ENCODE results near the gene FCSK.

Gene FCSK

DNA sequence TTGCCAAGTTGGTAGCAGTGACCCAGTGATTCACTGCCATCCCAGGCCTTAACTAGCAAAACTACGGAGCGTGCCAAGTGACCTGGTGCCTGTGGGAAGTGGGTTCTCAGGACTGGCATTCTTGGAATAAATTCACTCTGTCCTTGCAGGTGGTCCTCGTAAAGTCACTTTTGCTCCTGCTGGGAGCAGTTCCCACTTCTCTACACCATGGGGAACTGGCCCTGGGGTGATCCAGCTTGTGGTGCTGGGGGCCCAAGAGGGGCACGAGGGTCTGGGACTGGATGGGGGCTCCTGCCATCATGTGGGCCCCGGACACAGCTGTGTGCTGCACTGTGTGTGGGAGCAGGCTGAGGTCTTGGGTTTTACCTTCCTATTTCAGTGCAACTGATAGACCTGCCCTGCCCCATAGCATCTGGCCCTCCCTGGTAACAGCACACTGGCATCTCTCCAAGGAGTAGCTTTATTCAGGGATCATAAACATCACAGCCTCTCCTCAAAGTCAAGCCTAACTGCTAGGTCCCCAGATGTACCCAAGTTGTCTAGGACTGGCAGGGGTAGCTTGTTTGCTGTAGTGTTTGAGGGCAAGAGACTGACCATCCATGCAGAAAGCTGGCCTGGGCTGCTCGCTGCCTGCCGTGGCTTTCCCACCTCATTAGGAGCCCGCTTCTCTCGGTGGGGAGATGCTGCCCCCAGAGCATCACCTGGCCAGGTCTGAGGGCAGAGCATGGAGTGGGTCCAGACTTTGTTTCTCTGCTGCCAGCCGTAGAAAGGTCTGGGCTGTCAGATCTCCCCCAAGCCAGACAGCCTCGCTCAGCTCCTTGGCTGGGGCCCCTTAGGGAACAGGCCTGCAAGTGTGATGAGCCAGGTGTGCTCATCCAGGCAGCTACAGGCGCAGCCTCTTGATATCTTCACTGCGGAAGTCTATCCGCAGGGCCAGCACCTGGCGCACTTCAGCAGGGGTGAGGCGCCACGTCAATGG, 26.0 kb downstream of the FCSK start:
- DNase-seq (ENCODE audit: low spot score), result no peak

DNA sequence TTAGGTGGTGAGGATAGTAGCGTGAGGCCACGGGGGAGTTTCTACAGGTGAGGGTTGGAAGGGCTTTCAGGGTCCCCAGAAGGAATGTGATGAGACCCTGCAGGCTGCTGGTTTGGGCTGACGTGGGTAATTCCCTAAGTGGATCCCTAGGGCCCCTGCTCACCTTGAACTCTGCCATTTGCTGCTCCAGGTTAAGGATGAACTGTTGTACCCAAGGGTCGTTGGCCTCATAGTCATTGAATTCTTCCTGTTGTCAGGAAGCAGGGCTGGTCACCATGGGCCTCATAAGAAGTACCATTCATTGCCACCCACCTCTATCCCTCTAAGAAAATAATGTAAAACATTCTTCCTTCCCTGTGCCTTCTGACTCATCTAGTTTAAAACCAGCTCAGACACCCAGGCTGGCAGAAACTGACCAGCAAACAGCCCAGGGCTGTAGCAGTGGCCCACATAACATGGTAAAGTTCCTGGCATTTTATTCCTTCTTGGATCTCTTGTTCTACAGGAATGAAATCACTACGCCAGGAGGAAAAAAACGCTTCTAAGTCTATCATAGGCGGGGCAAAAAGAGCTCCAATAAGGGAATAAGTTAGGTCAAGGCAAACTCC, 27.6 kb downstream of the FCSK start:
- peak; percentile 61 for DNase-seq (ENCODE audit: low spot score)

DNA sequence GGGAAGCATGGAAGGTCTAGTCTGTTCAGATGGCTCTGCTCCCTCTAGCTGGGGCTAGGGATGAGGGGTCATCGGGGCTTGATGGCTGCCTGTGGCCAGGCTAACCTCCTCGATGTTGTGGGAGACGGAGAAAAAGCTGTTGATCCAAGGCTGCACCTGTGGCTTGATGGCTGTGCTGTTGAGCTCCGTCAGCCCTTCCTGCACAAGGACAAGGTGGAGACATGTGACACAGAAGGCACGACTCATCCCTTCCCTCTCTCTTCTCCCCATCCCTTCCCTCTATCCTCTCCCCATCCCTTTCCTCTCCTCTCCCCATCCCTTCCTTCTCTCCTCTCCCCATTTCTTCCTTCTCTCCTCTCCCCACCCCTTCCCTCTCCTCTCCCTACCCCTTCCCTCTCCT, 28.2 kb downstream of the FCSK start:
- DNase-seq (ENCODE audit: low spot score), result no peak

DNA sequence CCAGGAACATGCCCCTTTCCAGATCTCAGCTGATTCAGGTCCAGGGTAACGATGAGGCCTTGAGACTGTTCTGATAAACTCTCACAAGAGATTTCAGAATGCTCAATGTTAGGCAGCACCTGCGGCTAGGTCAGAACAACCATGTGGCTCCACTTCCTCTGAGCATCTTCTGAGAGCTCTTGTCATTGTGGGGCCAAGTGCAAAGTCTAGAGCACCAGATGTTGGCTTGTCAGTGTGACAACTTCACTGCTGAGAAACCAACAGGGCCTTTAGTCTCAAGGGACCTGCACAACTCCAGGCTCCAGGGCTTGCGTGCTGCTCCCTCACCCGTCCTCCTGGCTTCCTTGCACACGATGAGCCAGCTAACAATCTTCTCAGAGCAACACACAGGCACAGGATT, 29.0 kb downstream of the FCSK start:
- no peak for DNase-seq (ENCODE audit: low spot score)

DNA sequence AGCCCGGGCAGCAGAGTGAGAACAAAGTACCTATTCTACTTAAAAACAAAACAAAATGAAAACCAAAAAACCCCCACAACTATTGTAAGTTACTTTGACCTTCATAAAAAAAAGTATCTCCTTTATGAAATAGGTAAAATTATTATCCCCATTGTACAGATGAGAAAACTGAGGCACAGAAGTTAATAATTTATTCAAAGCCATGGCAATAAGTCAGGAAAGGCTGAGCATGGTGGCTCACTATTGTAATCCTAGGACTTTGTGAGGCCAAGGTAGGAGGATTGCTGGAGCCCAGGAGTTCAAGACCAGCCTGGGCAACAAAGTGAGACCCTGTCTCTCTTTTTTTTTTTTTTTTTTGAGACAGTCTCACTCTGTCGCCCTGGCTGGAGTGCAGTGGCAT, 30.5 kb downstream of the FCSK start:
- no peak for DNase-seq (ENCODE audit: low spot score)

DNA sequence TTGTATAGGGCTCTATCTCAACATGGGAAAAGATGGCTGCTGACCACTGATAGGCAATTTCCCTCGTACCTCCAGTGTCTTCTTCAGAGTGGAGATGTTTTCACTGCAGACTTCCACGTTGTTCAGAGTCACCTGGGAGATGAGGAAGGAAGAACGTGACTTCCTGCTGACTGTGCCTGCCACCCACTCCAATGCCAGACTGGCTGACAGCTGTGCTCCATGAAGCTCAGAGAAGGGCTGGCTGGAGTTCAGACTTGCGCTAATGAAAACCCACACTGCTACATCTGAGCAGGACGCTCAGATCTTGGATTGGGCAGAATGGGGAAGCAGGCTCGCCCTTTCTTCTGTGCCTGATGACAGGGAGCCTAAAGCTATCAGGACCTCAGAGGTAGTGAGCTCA, 35.9 kb downstream of the FCSK start:
- no peak for DNase-seq (ENCODE audit: low spot score)

DNA sequence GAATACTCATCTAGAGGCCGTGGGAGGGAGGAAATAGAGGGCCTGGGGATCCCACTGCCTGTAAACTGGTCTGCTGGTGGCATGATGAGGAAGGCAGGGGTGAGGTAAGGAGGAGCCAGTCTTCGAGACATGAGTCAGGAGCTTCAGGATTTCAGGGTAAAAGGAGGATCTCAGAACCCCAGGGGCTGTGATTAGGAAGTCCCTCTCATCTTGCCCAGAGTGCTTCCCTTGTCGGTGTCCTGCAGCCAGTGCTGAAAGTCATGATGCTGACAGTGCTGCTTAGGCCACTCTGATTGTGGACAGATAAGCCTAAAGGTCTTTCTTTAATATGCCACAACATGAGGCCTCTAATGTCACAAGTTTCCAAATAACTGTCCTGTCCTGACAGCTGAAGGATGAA, 39.4 kb downstream of the FCSK start:
- DNase-seq (ENCODE audit: low spot score), result no peak

DNA sequence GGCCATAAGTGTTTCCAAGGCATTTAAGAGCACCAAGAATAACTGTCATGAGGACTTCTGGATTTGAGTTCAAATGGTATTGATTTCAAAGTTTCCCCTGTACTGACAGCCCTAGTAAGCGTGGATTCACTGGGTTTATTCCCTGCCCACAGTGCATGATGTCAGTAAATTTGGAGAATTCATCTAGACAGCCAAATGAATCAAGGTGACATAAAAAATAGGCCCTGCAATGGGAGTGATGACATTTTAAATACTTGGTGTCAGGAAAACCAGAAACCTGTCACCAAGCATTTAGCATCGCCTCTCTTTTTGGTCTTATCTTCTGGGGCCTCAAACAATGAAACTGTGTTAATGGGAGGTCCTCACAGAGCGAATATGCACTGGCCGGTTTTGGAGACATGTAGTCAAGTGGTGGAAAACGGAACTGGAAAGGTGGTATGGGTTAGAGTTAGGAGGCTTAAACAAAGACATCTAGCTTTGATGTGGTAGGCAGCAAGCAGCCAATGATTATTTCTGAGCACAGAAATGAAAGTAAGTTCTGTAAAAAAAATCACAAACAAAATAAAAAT, 39.9 kb downstream of the FCSK start:
- no peak for DNase-seq (ENCODE audit: low spot score)

DNA sequence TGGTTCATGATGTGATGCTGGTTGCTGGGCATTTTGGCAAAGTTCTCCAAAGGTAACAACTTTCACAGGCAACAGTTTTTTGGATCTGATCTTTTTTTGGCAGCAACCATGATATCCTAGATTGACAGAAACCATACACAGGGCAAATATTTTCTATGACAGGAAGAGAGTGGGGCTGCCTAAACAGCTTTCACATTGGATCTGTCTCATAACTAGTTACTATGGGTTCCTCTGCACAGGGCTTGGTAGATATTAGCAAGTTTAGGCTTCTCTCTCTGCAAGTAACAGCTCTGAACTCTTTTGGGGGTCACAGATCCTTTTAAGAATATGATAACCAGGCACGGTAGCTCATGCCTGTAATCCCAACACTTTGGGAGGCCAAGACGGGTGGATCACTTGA, 40.4 kb downstream of the FCSK start:
- DNase-seq (ENCODE audit: low spot score), result no peak

DNA sequence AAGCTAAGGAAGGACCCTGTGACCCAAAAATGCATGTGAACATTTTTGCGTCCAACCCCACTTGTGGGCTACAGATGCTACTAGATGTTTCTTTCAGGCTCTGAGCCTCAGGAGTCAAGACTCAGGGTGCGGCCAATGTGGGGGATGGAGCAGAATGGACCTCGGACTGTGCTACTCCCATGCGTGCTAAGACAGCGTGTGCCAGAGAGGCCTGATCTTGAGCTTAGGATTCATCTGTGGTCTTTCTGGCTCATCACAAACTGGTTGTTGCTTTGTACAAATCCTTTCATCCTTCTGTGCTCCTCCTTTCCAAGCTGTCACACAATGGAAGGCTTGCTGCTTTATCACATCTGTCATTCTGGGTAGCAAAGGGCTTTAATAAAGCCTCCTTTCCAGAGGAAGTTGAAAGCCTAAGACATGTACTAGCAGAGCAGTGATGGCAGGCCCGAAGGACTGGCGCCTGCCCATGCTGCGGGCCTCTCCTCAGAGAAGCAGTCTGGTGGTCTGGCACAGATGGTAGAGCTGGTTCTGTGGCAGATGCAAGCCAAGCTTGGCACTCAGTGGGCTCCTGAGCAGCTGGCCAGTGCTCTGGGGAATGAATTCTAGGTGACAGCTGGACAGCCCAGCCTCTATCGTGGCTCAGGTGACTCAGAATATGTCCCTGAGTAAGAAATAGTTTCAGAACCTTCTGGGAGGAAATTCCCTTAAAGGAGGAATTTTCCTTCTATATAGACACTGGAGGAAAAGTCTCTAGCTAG, 41.2 kb downstream of the FCSK start:
- no peak for DNase-seq (ENCODE audit: low spot score)

DNA sequence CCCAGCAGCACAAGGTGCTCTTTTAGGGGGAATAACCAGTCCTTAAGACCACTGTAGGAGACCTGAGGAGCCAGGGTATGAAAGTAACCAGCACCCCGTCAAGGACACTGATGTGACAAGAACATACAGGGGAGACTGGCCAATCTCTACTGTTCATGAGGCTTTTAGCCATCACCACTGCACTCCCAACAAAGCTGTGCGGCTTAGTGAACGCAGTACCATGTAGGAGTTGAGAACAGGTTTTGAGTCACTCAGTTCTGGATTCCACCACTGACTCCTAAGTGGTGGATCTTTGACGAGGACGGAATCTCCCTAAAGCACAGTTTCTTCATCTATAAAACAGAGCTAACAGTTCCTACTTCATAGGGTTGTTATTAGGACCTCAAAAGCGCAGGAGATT, 42.1 kb downstream of the FCSK start:
- DNase-seq (ENCODE audit: low spot score), result no peak

DNA sequence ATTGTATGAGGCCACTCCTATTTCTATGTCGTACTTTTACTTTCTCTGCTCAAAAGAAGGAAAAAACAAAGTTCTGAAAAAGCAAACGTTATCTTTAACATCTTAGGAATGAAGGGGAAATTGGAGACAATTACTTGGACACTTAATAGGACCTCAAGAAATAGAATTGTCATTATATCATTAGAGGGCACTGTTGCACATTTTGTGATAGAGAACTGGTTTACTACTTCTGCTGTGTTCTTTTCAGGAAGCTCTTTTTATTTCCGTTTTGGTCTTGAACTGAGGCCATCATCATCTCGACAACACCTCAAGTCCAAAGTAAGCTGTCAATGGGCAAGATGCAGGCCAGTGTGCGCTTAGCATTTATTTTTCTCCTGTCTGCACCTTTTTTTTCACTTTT, 54.4 kb downstream of the FCSK start:
- DNase-seq (ENCODE audit: low spot score), result no peak

DNA sequence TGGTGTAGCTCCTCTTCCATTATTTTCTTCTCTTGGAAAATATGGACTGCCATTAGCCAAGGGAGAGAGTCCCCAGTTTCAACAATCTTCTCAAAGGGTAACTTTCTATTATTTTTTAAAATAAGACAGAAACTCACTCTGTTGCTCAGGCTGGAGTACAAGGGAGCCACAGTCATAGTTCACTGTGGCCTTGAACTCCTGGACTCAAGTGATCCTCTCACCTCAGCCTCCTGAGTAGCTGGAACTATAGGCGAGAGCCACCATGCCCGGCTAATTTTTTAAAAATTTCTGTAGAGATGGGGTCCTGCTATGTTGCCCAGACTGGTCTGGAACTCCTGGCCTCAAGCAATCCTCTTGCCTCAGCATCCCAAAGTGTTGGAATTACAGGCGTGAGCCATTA, 55.8 kb downstream of the FCSK start:
- DNase-seq (ENCODE audit: low spot score), result no peak

DNA sequence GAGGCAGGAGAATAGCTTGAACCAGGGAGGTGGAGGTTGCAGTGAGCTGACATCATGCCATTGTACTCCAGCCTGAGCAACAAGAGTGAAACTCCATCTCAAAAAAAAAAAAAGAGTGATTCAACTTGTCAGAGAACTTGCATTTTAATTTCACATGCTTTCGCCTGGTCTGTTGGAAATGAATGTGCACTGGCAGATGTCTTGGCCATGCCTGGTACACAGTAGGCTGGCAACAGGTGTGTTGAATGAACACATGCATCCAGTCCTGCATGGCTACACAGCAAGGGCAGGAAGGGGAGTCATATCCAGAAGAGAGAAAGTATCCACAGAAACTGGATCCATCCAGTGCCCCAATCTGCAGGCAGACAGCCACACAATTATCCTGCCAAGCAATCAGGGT, 57.4 kb downstream of the FCSK start:
- no peak for DNase-seq (ENCODE audit: low spot score)

DNA sequence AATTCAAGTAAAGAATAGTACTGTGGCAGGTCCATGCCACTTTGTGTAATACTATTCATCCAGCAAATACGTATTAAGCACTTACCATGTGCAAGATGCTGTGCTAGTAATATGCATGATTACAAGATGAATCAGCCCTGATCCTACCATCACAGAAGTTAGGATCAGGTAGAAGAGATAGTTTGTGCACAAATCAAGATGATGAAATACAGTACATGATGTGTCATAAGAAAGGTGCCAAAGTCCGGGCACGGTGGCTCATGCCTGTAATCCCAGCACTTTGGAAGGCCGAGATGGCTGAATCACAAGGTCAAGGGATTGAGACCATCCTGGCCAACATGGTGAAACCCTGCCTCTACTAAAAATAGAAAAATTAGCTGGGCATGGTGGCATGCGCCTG, 58.1 kb downstream of the FCSK start:
- peak; percentile 24 for DNase-seq (ENCODE audit: low spot score)

DNA sequence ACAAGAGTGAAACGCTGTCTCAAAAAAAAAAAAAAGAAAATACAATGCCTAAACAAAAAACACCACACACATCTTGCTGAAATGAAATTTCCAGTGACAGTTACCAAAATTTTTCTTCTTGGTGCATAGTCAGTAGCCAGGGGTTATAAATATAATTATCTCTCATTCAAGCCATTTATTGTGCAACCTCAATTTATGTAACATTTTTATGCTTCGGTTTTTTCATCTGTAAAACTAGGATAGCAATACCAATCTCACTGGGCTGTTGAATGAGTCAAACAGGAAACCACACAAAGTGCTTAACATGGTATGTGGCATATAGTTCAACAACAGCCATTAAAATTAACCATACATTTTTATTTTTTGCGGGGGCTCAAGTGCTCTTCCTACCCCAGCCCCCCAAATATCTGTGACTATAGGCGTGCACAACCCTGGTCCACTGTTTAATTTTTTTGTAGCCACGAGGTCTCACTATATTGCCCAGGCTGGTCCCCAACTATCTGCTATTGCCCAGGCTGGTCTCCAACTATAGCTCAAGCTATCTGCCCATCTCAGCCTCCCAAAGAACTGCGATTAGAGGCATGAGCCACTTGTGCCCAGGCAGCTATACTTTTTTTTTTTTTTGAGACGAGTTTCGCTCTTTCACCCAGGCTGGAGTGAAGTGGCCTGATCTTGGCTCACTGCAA, 66.4 kb downstream of the FCSK start:
- DNase-seq (ENCODE audit: low spot score), result peak; percentile 42

DNA sequence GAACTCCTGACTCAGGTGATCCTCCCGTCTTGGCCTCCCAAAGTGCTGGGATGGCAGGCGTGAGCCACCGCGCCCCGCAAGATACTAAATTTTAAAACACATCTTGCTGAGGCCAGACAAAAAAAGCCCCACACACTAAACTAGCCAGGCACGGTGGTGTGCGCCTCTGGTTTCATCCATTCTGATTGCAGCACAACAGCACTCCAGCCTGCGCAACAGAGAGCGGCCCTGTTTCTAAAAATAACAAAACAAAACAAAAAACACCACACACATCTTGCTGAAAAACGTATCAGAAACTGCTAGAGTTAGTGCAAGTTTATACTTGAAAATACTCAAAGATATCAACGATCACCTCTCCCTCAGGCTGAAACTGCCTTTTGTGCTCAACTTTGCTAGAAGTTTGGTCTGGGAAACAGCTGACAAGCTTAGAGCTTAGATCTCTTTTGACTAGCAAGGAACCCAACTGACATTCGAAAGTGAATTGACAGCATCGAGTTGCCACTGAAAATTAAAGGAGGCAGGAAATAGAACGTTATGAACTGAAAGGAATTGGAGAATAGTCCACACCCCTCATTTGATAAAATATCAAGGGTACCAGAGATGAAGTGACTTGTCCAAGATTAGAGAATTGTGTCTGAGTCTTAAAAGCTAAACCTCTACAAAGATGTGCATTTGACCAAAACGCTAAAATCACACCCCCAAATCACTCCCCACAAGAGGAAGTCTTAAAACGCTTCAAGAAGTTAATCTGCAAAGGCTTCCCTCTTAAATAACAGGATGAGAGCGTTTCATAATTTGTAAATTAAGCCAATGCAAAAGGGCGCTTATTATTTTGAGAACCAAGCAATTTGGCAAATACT, 68.1 kb downstream of the FCSK start:
- no peak for DNase-seq (ENCODE audit: low spot score)

DNA sequence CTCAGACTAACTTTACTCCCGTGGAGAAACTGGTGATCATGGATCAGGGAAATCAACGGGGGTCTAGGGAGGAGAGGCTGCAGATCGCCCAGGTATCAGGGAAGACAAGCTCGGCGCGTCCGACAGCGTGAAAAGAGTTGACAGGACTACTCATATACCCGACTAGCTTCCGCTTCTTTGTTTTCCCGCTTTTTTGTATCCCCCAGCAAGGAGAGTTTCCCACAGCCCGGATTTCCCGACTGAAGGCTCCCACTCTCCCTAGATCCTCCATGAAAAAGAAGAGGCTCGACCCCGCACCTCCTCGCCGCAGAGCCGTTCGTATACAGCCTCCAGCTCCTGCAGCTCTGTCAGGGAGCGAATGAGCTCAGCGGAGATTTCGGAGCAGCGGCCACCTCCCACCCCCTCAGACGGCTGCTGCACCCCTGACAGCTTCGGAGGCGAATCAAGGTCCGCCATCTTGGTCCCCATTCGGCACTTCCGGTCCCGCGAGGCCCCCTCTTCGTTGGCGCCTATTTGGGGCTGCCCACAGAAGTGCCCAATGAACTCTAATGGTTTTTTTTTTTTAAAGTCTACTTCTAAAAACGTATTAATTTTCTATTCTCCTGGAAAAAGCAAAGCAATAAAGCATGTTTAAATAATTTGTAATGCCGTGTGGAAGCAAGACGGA, 68.8 kb downstream of the FCSK start, which contains the start of gene COG4:
COG4 (minus strand) TSS at position 479 of the 667 bp plus-strand sequence; CDS start at position 468, 11 bp downstream.
- DNase-seq (ENCODE audit: low spot score), result peak; percentile 91

DNA sequence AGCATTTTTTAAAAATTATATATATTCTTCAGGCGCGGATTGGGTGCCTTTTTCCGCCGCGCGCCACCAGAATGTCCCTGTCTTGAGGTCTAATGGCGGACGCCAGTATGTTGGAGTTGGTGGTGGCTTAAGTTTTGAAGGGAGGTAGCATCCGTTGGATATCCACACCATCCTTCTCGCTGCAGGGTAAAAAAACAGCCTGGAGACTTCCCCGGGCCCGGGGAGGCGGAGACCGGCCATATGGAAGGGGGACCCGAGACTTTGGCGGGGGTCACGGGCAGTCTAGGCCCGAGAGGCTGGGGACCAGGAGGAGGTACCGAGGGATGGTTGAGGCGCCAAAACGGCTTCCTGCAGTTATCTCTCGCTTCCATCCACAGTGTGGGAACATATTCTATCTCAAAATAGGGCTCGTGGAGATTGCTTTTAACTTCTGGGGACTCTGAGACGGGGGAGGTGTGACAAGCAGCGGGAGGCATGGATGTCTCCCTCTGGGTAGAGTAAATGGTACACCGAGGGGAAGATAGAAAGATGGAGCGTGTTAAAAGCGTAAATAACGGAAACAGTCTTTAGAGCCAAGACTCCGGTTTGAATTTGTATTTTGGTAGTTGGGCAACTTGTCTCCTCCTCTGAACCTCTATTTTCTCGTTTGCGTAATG, 69.5 kb downstream of the FCSK start, which contains the start of gene SF3B3:
SF3B3 (plus strand) TSS at position 74 of the 656 bp plus-strand sequence. CDS start 2,841 bp downstream, outside the sequence.
- peak; percentile 53 for DNase-seq (ENCODE audit: low spot score)

Measured in AG08395 (cell line).